NB4 (cell line): ENCODE measurements around the gene PLCB4.

ENCODE experiments used
- DNase-seq: peaks from one replicate; pipeline ENCODE4 v3.0.0; 2010; ENCODE audit warnings: low read depth
- H3K4me3 ChIP-seq: one replicate; pipeline ENCODE4 v1.5.1; 2011; ENCODE audit warnings: mild to moderate bottlenecking, low read depth, low read length, moderate library complexity
- CTCF ChIP-seq: IDR thresholded peaks from one replicate; pipeline ENCODE4 v1.5.1; 2012; ENCODE audit warnings: low read depth, low read length
- MYC ChIP-seq: IDR thresholded peaks from 2 replicates; pipeline ENCODE4 v1.6.1; 2011; ENCODE audit warnings: low read depth, low read length
- POLR2A ChIP-seq: IDR thresholded peaks from 2 replicates; pipeline ENCODE4 v1.6.1; 2011; ENCODE audit warnings: mild to moderate bottlenecking; ENCODE audit not compliant: insufficient read length; ENCODE audit errors: extremely low read depth
- TF ChIP-seq, protein P1 (sequence below): IDR thresholded peaks from 2 replicates; pipeline ENCODE4 v1.6.1; 2011; ENCODE audit warnings: low read depth, low read length

Gene PLCB4

GRCh38 chr20:9334866-9335265, 266.0 kb downstream of the PLCB4 start:
- no peak for DNase-seq
- TF ChIP-seq, protein P1, sequence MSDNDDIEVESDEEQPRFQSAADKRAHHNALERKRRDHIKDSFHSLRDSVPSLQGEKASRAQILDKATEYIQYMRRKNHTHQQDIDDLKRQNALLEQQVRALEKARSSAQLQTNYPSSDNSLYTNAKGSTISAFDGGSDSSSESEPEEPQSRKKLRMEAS, result no peak
- no peak for TF ChIP-seq MYC
- TF ChIP-seq CTCF, result no peak
- no peak for TF ChIP-seq POLR2A
- no peak overlapping the region for H3K4me3 ChIP-seq

DNA sequence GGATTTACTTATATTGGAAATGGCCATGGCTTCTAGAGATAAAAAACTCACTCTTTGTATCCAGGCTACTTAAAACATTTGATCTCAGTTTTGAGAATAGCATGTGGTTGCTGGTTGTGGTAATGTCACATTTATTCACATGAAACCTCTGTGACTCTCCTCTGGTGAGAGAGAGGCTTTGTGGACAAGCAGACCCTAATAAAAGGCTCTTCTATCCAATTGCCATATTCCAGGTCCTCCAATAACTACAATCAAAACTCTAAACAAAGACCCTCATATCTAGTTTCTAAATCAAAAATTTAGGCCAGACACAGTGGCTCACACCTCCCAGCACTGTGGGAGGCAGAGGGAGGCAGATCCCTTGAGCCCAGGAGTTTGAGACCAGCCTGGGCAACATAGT, 269.2 kb downstream of the PLCB4 start:
- DNase-seq, result no peak
- TF ChIP-seq CTCF (no peak), POLR2A (no peak)
- TF ChIP-seq, protein P1, result no peak

DNA sequence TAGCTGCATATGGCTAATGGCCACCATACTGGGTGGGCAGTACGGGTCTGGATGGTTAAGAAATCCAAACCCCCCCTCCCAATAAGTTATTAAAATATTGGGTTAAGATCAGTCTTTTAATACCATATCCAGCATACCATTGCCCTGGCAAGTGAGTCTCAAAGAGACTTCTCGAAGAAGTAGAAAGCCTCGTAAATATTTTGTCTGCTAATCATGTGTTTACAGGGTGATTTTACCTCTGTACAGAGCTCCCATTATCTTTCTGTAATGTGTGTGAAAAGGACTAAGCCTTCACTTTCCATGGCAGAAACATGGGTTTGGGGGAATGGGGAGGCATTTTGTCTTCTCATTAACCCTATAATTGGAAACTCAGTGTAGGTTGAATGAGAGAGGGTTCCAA, 270.8 kb downstream of the PLCB4 start:
- TF ChIP-seq CTCF, result no peak
- TF ChIP-seq, protein P1, result no peak
- no peak overlapping the region for H3K4me3 ChIP-seq
- DNase-seq, result no peak

More for the DNA sequence above, 269.2 kb downstream of the PLCB4 start:
- no peak overlapping the region for H3K4me3 ChIP-seq

DNA sequence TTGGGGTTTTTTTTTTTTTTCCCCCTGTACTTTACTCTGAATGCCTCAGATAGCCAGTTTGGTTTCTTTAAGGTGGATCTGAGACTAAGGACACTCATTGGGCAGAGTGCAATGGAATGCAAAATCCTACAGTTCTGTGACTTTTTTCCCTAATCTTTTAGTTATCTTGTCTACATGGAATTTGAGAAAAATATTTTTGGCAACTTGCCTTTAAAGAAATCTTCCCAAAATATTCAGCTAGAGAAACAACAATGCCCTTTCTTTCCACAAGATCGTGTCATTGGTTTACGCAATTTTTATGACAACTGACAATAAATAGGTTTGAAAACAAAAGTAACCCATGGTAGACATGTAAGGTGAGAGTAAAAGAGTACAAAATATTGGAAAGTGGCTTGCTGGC, 273.8 kb downstream of the PLCB4 start:
- DNase-seq, result no peak
- no peak for TF ChIP-seq POLR2A
- no peak overlapping the region for H3K4me3 ChIP-seq

DNA sequence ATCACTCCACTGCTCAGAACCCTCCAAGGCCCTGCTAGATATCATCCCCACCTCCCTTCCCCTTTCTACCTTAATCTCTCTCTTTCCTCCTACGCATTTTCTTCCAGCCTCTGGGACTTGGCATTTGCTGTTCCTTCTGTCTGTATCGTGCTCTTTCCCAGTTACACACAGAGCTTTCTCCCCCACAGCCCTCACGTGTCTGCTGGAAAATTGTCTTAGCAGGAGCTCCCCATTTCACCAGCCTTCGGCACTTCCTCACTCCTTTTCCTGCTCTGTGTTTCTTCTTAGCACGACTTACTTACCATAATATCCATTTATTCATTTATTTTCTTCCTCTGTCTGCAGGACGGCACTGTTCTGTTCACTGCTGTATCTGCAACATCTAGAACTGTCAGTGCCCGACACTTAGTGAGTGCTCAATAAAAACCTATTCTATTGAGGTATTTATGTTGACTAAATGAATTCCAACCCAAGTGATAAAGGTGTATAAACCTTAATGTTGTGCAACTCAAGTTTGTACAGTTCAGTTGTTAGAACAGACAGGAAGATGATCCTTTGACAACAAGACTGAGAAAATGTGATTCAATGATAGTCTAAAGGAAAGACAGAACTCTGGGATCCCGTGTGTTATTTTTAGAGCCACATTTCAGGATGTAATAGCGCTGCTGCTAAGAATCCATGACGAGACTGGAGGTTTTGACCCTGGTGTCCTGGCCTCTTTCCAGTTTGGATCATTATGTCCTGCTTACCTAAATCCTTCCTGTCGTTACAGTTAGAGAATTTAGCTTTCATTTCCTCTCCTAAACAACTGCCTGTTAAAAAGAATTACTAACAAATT, 275.4 kb downstream of the PLCB4 start:
- no peak for TF ChIP-seq POLR2A
- no peak for TF ChIP-seq CTCF
- TF ChIP-seq, protein P1, result no peak
- no peak for TF ChIP-seq MYC
- H3K4me3 ChIP-seq, result no peak overlapping the region
- no peak for DNase-seq

- no peak overlapping the region for H3K4me3 ChIP-seq
- DNase-seq, result no peak
- no peak for TF ChIP-seq CTCF
- no peak for TF ChIP-seq MYC
- TF ChIP-seq, protein P1, result no peak
- no peak for TF ChIP-seq POLR2A
Measured at GRCh38 chr20:9348316-9348715, 279.4 kb downstream of the PLCB4 start.
